GM23338 (cell line): ENCODE results near the gene CPA3. TPM values are rescaled to one million over a fixed set of nuclear protein-coding genes. Genes with fewer than 3 reads are reported as not detected.

Experiments
- ATAC-seq: fragments of 200-7000 bp; cut with Tn5 transposase; 3 replicates; pipeline ENCODE4 v1.9.1; 2020
- DNase-seq: peaks from one replicate; pipeline ENCODE4 v3.0.0-alpha.2; 2015; ENCODE audit warnings: low spot score
- H2AFZ ChIP-seq: fragments of 200-600 bp; sonication (generic); 2 replicates; pipeline ENCODE4 v1.8.0; 2016; ENCODE audit warnings: antibody characterized with exemption, mild to moderate bottlenecking, moderate library complexity
- H3F3A ChIP-seq: fragments of 200-600 bp; sonication (generic); replicated peaks from 2 replicates; pipeline ENCODE4 v1.8.0; 2017; ENCODE audit warnings: antibody characterized with exemption, mixed run types, low read depth
- H3K27ac ChIP-seq: fragments of 200-600 bp; sonication (generic); 2 replicates; pipeline ENCODE4 v1.6.1; 2016; ENCODE audit warnings: low read depth
- H3K27me3 ChIP-seq: fragments of 200-600 bp; sonication (generic); 2 replicates; pipeline ENCODE4 v1.8.0; 2016; ENCODE audit warnings: mild to moderate bottlenecking, mixed run types, moderate library complexity; ENCODE audit not compliant: insufficient read depth
- H3K36me3 ChIP-seq: fragments of 200-600 bp; sonication (generic); 2 replicates; pipeline ENCODE4 v1.8.0; 2016; ENCODE audit warnings: mild to moderate bottlenecking; ENCODE audit not compliant: insufficient read depth
- H3K4me1 ChIP-seq: fragments of 200-600 bp; sonication (generic); 2 replicates; pipeline ENCODE4 v1.8.0; 2016; ENCODE audit warnings: mild to moderate bottlenecking, moderate library complexity; ENCODE audit not compliant: insufficient read depth
- H3K4me2 ChIP-seq: fragments of 200-600 bp; sonication (generic); 2 replicates; pipeline ENCODE4 v1.7.1; 2017; ENCODE audit warnings: mixed run types
- H3K4me3 ChIP-seq: fragments of 200-600 bp; sonication (generic); 2 replicates; pipeline ENCODE4 v1.6.1; 2016; ENCODE audit warnings: mixed run types
- H3K79me2 ChIP-seq: fragments of 200-600 bp; sonication (generic); replicated peaks from 2 replicates; pipeline ENCODE4 v1.8.0; 2017; ENCODE audit warnings: mild to moderate bottlenecking; ENCODE audit not compliant: insufficient read depth
- H3K9me2 ChIP-seq: fragments of 200-600 bp; sonication (generic); 2 replicates; pipeline ENCODE4 v1.8.0; 2017; ENCODE audit not compliant: insufficient read depth
- H4K20me1 ChIP-seq: fragments of 200-600 bp; sonication (generic); replicated peaks from 2 replicates; pipeline ENCODE4 v1.8.0; 2017; ENCODE audit warnings: mild to moderate bottlenecking; ENCODE audit not compliant: insufficient read depth
- H3K27ac Mint-ChIP-seq: 2 replicates; pipeline ENCODE4 v1.8.0; 2020; ENCODE audit warnings: inconsistent platforms, mild to moderate bottlenecking, moderate library complexity, mixed read lengths
- H3K27me3 Mint-ChIP-seq: 3 replicates; pipeline ENCODE4 v1.8.0; 2022; ENCODE audit warnings: low read depth, mild to moderate bottlenecking, moderate library complexity, mixed read lengths, inconsistent platforms; ENCODE audit not compliant: insufficient read depth, poor library complexity
- H3K36me3 Mint-ChIP-seq: 3 replicates; pipeline ENCODE4 v1.8.0; 2021; ENCODE audit warnings: low read depth, mild to moderate bottlenecking, inconsistent platforms, moderate library complexity, mixed read lengths
- H3K4me1 Mint-ChIP-seq: 3 replicates; pipeline ENCODE4 v1.8.0; 2020; ENCODE audit warnings: mild to moderate bottlenecking, inconsistent platforms, mixed read lengths
- H3K4me3 Mint-ChIP-seq: 3 replicates; pipeline ENCODE4 v1.8.0; 2021; ENCODE audit warnings: moderate library complexity, mild to moderate bottlenecking, inconsistent platforms, mixed read lengths
- H3K9me3 Mint-ChIP-seq: 3 replicates; pipeline ENCODE4 v1.8.0; 2020; ENCODE audit warnings: moderate library complexity, mild to moderate bottlenecking, inconsistent platforms, mixed read lengths
- CREB1 ChIP-seq: fragments of 250-450 bp; sonication (Bioruptor Pico); IDR thresholded peaks from 2 replicates; pipeline ENCODE4 v1.5.0; 2020; ENCODE audit warnings: low read depth, mild to moderate bottlenecking, moderate library complexity
- ETS1 ChIP-seq: IDR thresholded peaks from 2 replicates; pipeline ENCODE4 v1.6.1; 2016; ENCODE audit warnings: antibody characterized with exemption
- EZH2 ChIP-seq: fragments of 200-600 bp; sonication (generic); IDR thresholded peaks from one replicate; pipeline ENCODE4 v1.8.0; 2017; ENCODE audit warnings: antibody characterized with exemption, mild to moderate bottlenecking, low read depth; ENCODE audit not compliant: unreplicated experiment
- EZH2phosphoT487 ChIP-seq: fragments of 200-600 bp; sonication (generic); IDR thresholded peaks from one replicate; pipeline ENCODE4 v1.8.1; 2018; ENCODE audit warnings: antibody characterized with exemption; ENCODE audit not compliant: unreplicated experiment
- JUNB ChIP-seq: IDR thresholded peaks from one replicate; pipeline ENCODE4 v1.6.1; 2016; ENCODE audit warnings: antibody characterized with exemption; ENCODE audit not compliant: unreplicated experiment
- NANOG ChIP-seq: IDR thresholded peaks from 2 replicates; pipeline ENCODE4 v1.6.1; 2016; ENCODE audit warnings: antibody characterized with exemption, borderline replicate concordance
- POLR2AphosphoS5 ChIP-seq: IDR thresholded peaks from 2 replicates; pipeline ENCODE4 v1.6.1; 2016; ENCODE audit warnings: antibody characterized with exemption, low read depth
- STAT1 ChIP-seq: IDR thresholded peaks from one replicate; pipeline ENCODE4 v1.6.1; 2016; ENCODE audit warnings: antibody characterized with exemption; ENCODE audit not compliant: unreplicated experiment
- ZNF114 ChIP-seq: fragments of 250-450 bp; sonication (Bioruptor Pico); IDR thresholded peaks from 2 replicates; pipeline ENCODE4 v1.5.0; 2020; ENCODE audit warnings: mild to moderate bottlenecking, moderate library complexity
- ZNF331 ChIP-seq: fragments of 250-450 bp; sonication (Bioruptor Pico); IDR thresholded peaks from 2 replicates; pipeline ENCODE4 v1.5.0; 2020; ENCODE audit warnings: low read depth, mild to moderate bottlenecking, moderate library complexity
- polyA plus RNA-seq: library from polyadenylated mRNA; unstranded; fragments of >200 nt; fragmentation: Nextera tagmentation; extraction: Ambion mirVana; gene quantifications from 2 replicates; pipeline ENCODE4 v1.2.1, GENCODE V29; 2016
- total RNA-seq: library from RNA; depleted of rRNA; stranded (reverse); fragments of >200 nt; shearing (Covaris generic); gene quantifications from 2 replicates; pipeline ENCODE4 v1.2.3, GENCODE V29; 2014
- TF ChIP-seq, protein P1 (sequence below): IDR thresholded peaks from one replicate; pipeline ENCODE4 v1.6.1; 2018; ENCODE audit warnings: antibody characterized with exemption; ENCODE audit not compliant: unreplicated experiment
- TF ChIP-seq, protein P2 (sequence below): fragments of 250-450 bp; sonication (Bioruptor Pico); IDR thresholded peaks from 2 replicates; pipeline ENCODE4 v1.5.0; 2020; ENCODE audit warnings: mild to moderate bottlenecking, moderate library complexity
- TF ChIP-seq, protein P3 (sequence below), 2 experiments: fragments of 200-600 bp in 1 of 2; sonication (generic) in 1 of 2; conservative IDR thresholded peaks; 2 replicates each; pipeline versions ENCODE4 v1.5.1 to v1.6.1; 2016 to 2017; ENCODE audit warnings: antibody characterized with exemption in 2 of 2, low read depth in 2 of 2, mild to moderate bottlenecking in 2 of 2, moderate library complexity in 1 of 2

Gene CPA3
- total and polyA plus RNA-seq, 2 experiments from 2014 or later = not detected

DNA sequence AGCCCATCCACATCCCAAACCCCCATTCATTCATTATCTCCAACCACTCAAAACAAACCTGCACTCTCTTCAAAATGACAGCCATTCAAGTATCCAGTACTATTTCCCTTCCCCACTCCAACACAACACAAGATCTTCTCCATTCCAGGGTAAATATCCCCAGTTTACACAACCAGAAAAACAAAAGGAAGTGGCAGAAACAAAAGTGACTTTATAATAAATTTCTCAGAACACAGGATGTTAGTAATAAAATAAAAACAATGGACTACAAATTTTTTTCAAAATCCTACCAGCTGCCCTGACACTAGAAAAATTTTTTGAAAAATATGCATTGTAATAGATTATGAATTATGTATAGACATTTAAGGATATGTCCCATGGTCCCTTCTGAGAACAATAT is 14.2 kb downstream of the CPA3 start:
- TF ChIP-seq JUNB = no peak
- no peak for TF ChIP-seq CREB1 (CRISPR knock-in tag)
- TF ChIP-seq, protein P1, sequence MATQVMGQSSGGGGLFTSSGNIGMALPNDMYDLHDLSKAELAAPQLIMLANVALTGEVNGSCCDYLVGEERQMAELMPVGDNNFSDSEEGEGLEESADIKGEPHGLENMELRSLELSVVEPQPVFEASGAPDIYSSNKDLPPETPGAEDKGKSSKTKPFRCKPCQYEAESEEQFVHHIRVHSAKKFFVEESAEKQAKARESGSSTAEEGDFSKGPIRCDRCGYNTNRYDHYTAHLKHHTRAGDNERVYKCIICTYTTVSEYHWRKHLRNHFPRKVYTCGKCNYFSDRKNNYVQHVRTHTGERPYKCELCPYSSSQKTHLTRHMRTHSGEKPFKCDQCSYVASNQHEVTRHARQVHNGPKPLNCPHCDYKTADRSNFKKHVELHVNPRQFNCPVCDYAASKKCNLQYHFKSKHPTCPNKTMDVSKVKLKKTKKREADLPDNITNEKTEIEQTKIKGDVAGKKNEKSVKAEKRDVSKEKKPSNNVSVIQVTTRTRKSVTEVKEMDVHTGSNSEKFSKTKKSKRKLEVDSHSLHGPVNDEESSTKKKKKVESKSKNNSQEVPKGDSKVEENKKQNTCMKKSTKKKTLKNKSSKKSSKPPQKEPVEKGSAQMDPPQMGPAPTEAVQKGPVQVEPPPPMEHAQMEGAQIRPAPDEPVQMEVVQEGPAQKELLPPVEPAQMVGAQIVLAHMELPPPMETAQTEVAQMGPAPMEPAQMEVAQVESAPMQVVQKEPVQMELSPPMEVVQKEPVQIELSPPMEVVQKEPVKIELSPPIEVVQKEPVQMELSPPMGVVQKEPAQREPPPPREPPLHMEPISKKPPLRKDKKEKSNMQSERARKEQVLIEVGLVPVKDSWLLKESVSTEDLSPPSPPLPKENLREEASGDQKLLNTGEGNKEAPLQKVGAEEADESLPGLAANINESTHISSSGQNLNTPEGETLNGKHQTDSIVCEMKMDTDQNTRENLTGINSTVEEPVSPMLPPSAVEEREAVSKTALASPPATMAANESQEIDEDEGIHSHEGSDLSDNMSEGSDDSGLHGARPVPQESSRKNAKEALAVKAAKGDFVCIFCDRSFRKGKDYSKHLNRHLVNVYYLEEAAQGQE = no peak
- no peak for TF ChIP-seq STAT1
- no peak for TF ChIP-seq NANOG
- no peak for TF ChIP-seq ZNF114 (CRISPR knock-in tag)
- TF ChIP-seq EZH2phosphoT487 = no peak
- no peak for TF ChIP-seq ETS1
- no peak for TF ChIP-seq ZNF331 (CRISPR knock-in tag)
- no peak for TF ChIP-seq POLR2AphosphoS5
- TF ChIP-seq, protein P2, sequence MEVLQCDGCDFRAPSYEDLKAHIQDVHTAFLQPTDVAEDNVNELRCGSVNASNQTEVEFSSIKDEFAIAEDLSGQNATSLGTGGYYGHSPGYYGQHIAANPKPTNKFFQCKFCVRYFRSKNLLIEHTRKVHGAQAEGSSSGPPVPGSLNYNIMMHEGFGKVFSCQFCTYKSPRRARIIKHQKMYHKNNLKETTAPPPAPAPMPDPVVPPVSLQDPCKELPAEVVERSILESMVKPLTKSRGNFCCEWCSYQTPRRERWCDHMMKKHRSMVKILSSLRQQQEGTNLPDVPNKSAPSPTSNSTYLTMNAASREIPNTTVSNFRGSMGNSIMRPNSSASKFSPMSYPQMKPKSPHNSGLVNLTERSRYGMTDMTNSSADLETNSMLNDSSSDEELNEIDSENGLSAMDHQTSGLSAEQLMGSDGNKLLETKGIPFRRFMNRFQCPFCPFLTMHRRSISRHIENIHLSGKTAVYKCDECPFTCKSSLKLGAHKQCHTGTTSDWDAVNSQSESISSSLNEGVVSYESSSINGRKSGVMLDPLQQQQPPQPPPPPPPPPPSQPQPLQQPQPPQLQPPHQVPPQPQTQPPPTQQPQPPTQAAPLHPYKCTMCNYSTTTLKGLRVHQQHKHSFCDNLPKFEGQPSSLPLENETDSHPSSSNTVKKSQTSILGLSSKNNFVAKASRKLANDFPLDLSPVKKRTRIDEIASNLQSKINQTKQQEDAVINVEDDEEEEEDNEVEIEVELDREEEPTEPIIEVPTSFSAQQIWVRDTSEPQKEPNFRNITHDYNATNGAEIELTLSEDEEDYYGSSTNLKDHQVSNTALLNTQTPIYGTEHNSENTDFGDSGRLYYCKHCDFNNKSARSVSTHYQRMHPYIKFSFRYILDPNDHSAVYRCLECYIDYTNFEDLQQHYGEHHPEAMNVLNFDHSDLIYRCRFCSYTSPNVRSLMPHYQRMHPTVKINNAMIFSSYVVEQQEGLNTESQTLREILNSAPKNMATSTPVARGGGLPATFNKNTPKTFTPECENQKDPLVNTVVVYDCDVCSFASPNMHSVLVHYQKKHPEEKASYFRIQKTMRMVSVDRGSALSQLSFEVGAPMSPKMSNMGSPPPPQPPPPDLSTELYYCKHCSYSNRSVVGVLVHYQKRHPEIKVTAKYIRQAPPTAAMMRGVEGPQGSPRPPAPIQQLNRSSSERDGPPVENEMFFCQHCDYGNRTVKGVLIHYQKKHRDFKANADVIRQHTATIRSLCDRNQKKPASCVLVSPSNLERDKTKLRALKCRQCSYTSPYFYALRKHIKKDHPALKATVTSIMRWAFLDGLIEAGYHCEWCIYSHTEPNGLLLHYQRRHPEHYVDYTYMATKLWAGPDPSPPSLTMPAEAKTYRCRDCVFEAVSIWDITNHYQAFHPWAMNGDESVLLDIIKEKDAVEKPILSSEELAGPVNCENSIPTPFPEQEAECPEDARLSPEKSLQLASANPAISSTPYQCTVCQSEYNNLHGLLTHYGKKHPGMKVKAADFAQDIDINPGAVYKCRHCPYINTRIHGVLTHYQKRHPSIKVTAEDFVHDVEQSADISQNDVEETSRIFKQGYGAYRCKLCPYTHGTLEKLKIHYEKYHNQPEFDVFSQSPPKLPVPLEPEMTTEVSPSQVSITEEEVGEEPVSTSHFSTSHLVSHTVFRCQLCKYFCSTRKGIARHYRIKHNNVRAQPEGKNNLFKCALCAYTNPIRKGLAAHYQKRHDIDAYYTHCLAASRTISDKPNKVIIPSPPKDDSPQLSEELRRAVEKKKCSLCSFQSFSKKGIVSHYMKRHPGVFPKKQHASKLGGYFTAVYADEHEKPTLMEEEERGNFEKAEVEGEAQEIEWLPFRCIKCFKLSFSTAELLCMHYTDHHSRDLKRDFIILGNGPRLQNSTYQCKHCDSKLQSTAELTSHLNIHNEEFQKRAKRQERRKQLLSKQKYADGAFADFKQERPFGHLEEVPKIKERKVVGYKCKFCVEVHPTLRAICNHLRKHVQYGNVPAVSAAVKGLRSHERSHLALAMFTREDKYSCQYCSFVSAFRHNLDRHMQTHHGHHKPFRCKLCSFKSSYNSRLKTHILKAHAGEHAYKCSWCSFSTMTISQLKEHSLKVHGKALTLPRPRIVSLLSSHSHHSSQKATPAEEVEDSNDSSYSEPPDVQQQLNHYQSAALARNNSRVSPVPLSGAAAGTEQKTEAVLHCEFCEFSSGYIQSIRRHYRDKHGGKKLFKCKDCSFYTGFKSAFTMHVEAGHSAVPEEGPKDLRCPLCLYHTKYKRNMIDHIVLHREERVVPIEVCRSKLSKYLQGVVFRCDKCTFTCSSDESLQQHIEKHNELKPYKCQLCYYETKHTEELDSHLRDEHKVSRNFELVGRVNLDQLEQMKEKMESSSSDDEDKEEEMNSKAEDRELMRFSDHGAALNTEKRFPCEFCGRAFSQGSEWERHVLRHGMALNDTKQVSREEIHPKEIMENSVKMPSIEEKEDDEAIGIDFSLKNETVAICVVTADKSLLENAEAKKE = no peak
- TF ChIP-seq EZH2 = no peak
- TF ChIP-seq, protein P3, sequence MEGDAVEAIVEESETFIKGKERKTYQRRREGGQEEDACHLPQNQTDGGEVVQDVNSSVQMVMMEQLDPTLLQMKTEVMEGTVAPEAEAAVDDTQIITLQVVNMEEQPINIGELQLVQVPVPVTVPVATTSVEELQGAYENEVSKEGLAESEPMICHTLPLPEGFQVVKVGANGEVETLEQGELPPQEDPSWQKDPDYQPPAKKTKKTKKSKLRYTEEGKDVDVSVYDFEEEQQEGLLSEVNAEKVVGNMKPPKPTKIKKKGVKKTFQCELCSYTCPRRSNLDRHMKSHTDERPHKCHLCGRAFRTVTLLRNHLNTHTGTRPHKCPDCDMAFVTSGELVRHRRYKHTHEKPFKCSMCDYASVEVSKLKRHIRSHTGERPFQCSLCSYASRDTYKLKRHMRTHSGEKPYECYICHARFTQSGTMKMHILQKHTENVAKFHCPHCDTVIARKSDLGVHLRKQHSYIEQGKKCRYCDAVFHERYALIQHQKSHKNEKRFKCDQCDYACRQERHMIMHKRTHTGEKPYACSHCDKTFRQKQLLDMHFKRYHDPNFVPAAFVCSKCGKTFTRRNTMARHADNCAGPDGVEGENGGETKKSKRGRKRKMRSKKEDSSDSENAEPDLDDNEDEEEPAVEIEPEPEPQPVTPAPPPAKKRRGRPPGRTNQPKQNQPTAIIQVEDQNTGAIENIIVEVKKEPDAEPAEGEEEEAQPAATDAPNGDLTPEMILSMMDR (conservative IDR thresholded peaks at IDR 0.05; ENCODE audit: low read depth in 2 of 2) = no peak
- ATAC-seq (no peak), DNase-seq (no peak)
- no peaks in the 10 kb centered on the region for H3K4me1 Mint-ChIP-seq
- no peak overlapping the region for H3K4me2 ChIP-seq
- H3K4me3 Mint-ChIP-seq = no peak overlapping the region
- H3K27me3 Mint-ChIP-seq = peaks cover 2% of the 10 kb centered on the region
- no peaks in the 10 kb centered on the region for H3F3A ChIP-seq
- no peaks in the 10 kb centered on the region for H3K9me2 ChIP-seq
- no peak overlapping the region for H2AFZ ChIP-seq
- H3K9me3 Mint-ChIP-seq = no peaks in the 10 kb centered on the region
- no peaks in the 10 kb centered on the region for H3K36me3 ChIP-seq
- H3K4me3 ChIP-seq = no peak overlapping the region
- H3K4me1 ChIP-seq = no peaks in the 10 kb centered on the region
- no peaks in the 10 kb centered on the region for H3K79me2 ChIP-seq
- no peaks in the 10 kb centered on the region for H3K36me3 Mint-ChIP-seq
- no peak overlapping the region for H3K27ac Mint-ChIP-seq
- no peaks in the 10 kb centered on the region for H4K20me1 ChIP-seq
- no peak overlapping the region for H3K27ac ChIP-seq
- no peaks in the 10 kb centered on the region for H3K27me3 ChIP-seq
